T-helper 2 cell treated with Interferon-gamma antibody and Interleukin-4, amounts not matched to agents 5 μg/mL and 100 μg/mL, for 36 hours (primary cell): ENCODE data around the gene CDH6.

Experiments used
- DNase-seq: peaks from one replicate; pipeline ENCODE4 v3.0.0; 2021; ENCODE audit warnings: low spot score
- H3K27ac Mint-ChIP-seq: one replicate; pipeline ENCODE4 v1.8.0; 2021; ENCODE audit warnings: mild to moderate bottlenecking, mixed read lengths
- H3K27me3 Mint-ChIP-seq: one replicate; pipeline ENCODE4 v1.8.0; 2021; ENCODE audit warnings: low read depth, mixed read lengths
- H3K36me3 Mint-ChIP-seq: one replicate; pipeline ENCODE4 v1.8.0; 2021; ENCODE audit warnings: low read depth, mixed read lengths
- H3K4me1 Mint-ChIP-seq: one replicate; pipeline ENCODE4 v1.8.0; 2021; ENCODE audit warnings: low read depth, mixed read lengths
- H3K4me3 Mint-ChIP-seq: one replicate; pipeline ENCODE4 v1.8.0; 2022; ENCODE audit warnings: mild to moderate bottlenecking, moderate library complexity, mixed read lengths
- H3K9me3 Mint-ChIP-seq: one replicate; pipeline ENCODE4 v1.8.0; 2021; ENCODE audit warnings: mixed read lengths

The CDH6 gene

GRCh38 chr5:31193591-31194467, at the start of gene CDH6:
Gene CDH6, plus strand, starts transcription at chr5:31193686. Its CDS starts 73,788 bp downstream, at chr5:31267474.
- Mint-ChIP-seq H3K27ac (no peak within 1 kb of the TSS), H3K36me3 (no peaks in the 10 kb centered on the region), H3K27me3 (peaks cover 44% of the 10 kb centered on the region), H3K4me3 (no peak within 1 kb of the TSS), H3K9me3 (no peaks in the 10 kb centered on the region), H3K4me1 (peaks cover 2% of the 10 kb centered on the region)
- no peak for DNase-seq

GRCh38 chr5:31144364-31144763, 49.1 kb upstream of the CDH6 start:
- no peak for DNase-seq
- H3K4me1 Mint-ChIP-seq: no peaks in the 10 kb centered on the region
- H3K36me3 Mint-ChIP-seq: no peaks in the 10 kb centered on the region
- no peak overlapping the region for H3K4me3 Mint-ChIP-seq
- H3K9me3 Mint-ChIP-seq: no peaks in the 10 kb centered on the region
- no peaks in the 10 kb centered on the region for H3K27me3 Mint-ChIP-seq
- H3K27ac Mint-ChIP-seq: no peak overlapping the region

GRCh38 chr5:31148959-31149475, 44.5 kb upstream of the CDH6 start:
- Mint-ChIP-seq H3K9me3 (no peaks in the 10 kb centered on the region), H3K27ac (no peak overlapping the region), H3K4me1 (no peaks in the 10 kb centered on the region), H3K4me3 (no peak overlapping the region), H3K27me3 (no peaks in the 10 kb centered on the region), H3K36me3 (no peaks in the 10 kb centered on the region)
- DNase-seq: no peak

- H3K4me1 Mint-ChIP-seq: no peaks in the 10 kb centered on the region
- H3K27ac Mint-ChIP-seq: no peak overlapping the region
- H3K36me3 Mint-ChIP-seq: no peaks in the 10 kb centered on the region
- H3K9me3 Mint-ChIP-seq: no peaks in the 10 kb centered on the region
- DNase-seq: no peak
- no peak overlapping the region for H3K4me3 Mint-ChIP-seq
- H3K27me3 Mint-ChIP-seq: no peaks in the 10 kb centered on the region
Observed at GRCh38 chr5:31153521-31153920, 40.0 kb upstream of the CDH6 start.

DNA sequence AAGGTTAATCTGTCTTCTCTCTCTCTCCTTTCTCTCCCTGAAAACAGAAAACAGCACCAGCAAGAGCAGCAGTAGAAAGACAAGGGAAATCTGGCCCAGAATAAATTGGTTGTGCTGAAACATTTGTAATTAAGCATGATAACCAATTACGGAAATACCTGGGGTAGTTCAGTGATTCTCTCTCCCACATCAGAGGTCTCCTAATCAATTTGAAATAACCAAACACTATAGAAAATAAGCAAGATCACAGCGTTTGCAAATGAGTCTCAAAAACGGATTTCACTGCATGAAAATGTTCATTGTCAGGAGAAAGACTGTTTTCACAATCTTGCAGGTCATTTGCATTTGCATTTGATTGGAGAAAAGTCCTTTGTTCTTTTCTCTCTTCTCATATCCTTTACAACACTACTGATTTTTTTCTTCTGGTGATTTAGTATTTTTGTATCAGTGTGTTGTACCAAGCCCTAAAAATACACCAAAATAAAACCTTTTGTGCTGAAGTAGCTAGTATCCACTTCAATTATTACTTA, 36.8 kb upstream of the CDH6 start:
- no peak for DNase-seq
- Mint-ChIP-seq H3K4me3 (no peak overlapping the region), H3K4me1 (no peaks in the 10 kb centered on the region), H3K27ac (no peak overlapping the region), H3K36me3 (no peaks in the 10 kb centered on the region), H3K27me3 (no peaks in the 10 kb centered on the region), H3K9me3 (no peaks in the 10 kb centered on the region)

DNA sequence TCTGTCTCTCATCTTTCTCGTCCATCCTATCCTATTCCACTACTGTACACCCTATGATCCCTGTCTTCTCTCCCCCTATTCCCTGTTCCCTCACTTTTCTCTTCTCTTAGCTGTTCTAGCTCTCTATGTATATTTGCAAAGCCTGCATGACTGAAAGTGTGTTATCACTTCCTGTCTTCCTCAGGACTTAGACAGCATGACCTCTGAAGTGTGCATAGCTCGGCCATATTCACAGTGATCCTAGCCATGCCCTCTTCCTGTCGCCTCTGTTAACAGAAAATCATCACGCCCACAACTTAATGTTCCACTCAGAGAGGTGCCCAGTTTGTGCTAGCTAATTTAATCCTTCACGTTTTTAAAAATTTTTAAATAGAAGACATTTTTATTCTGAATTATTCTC, 35.8 kb upstream of the CDH6 start:
- no peak overlapping the region for H3K4me3 Mint-ChIP-seq
- DNase-seq: no peak
- no peaks in the 10 kb centered on the region for H3K9me3 Mint-ChIP-seq
- no peaks in the 10 kb centered on the region for H3K27me3 Mint-ChIP-seq
- H3K27ac Mint-ChIP-seq: no peak overlapping the region
- H3K4me1 Mint-ChIP-seq: no peaks in the 10 kb centered on the region
- H3K36me3 Mint-ChIP-seq: no peaks in the 10 kb centered on the region

DNA sequence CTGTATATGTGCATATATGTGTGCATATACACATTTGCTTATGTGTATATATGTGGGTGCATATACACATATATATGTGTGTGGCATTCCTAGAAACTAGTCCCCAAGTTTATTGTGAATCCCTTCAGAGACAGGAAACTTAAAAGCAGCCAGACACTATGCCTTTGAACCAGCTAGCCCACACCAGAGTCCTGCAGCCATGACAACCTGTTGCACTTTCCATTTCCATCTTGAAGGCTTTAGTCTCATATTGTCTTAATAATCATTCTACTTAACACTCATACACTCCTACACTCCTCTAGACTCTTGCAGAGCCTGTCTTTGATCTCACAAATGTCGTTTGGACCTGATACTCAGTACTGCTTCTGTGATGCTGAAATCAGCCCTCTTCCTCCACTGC, 34.8 kb upstream of the CDH6 start:
- no peaks in the 10 kb centered on the region for H3K9me3 Mint-ChIP-seq
- H3K27me3 Mint-ChIP-seq: no peaks in the 10 kb centered on the region
- H3K36me3 Mint-ChIP-seq: no peaks in the 10 kb centered on the region
- no peak overlapping the region for H3K4me3 Mint-ChIP-seq
- no peak for DNase-seq
- no peaks in the 10 kb centered on the region for H3K4me1 Mint-ChIP-seq
- H3K27ac Mint-ChIP-seq: no peak overlapping the region

DNA sequence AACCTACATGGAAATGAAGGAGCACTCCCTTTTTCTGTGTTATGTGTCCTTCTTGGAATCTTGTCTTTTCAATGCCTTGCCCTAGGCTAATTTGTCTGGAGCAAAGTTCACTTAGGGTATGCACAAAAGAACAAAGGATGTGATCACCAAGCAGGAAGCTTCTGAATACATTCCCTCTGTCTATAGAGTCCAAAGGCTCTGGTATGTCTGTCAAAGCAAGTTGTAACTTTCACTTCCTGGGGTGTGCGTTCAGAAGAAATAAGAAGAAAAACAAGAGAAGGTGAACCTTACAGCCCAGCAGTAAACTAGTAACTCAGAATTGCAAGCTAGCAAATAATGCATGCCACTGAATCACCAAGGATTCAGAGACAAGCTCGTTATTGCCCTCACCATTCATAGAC, 31.7 kb upstream of the CDH6 start:
- no peaks in the 10 kb centered on the region for H3K27me3 Mint-ChIP-seq
- no peaks in the 10 kb centered on the region for H3K36me3 Mint-ChIP-seq
- DNase-seq: no peak
- no peak overlapping the region for H3K4me3 Mint-ChIP-seq
- H3K4me1 Mint-ChIP-seq: no peaks in the 10 kb centered on the region
- no peak overlapping the region for H3K27ac Mint-ChIP-seq
- no peaks in the 10 kb centered on the region for H3K9me3 Mint-ChIP-seq

DNA sequence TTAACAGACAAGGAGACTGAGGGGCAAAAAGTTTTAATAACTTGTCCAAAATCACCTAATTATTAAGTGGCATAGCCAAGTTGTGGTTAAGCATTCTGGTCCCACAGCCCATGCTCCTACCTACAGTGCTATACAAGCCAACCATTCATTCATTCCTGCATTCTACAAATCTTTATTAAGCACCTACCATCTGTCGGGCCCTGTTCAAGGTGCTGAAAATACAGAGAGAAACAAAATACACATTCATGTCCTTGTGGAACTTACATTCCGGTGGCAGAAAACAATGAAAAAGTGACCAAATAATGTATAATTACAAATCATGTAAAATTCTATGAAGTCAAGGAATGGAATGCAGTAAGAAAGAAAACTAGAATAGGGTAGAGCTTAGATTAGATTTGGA, 27.8 kb upstream of the CDH6 start:
- Mint-ChIP-seq H3K27ac (no peak overlapping the region), H3K36me3 (no peaks in the 10 kb centered on the region), H3K9me3 (no peaks in the 10 kb centered on the region), H3K4me1 (no peaks in the 10 kb centered on the region), H3K4me3 (no peak overlapping the region), H3K27me3 (no peaks in the 10 kb centered on the region)
- DNase-seq: no peak

DNA sequence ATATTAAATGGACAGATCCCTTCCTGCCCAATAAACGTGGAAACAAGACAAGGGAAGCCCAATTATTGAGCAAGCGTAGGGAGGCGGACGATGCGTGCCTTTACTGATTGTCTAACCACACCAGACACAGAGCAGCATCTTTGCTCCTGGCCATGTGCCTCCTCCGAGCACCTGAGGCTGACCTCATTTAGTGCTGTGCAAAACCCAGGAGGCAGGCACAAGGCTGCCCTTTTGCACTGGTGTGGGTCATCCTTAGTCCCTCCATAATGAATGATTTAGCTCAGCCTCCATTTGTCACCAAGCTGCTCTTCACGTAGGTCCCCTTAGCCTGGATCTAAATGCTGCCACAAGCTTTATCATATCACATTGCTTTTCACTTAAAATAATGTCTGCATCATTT, 24.1 kb upstream of the CDH6 start:
- no peaks in the 10 kb centered on the region for H3K4me1 Mint-ChIP-seq
- H3K9me3 Mint-ChIP-seq: no peaks in the 10 kb centered on the region
- H3K36me3 Mint-ChIP-seq: no peaks in the 10 kb centered on the region
- DNase-seq: no peak
- H3K4me3 Mint-ChIP-seq: no peak overlapping the region
- H3K27me3 Mint-ChIP-seq: no peaks in the 10 kb centered on the region
- H3K27ac Mint-ChIP-seq: no peak overlapping the region

GRCh38 chr5:31172881-31173280, 20.6 kb upstream of the CDH6 start:
- no peak overlapping the region for H3K27ac Mint-ChIP-seq
- no peak for DNase-seq
- H3K4me1 Mint-ChIP-seq: no peaks in the 10 kb centered on the region
- no peaks in the 10 kb centered on the region for H3K9me3 Mint-ChIP-seq
- H3K36me3 Mint-ChIP-seq: no peaks in the 10 kb centered on the region
- no peaks in the 10 kb centered on the region for H3K27me3 Mint-ChIP-seq
- no peak overlapping the region for H3K4me3 Mint-ChIP-seq

DNA sequence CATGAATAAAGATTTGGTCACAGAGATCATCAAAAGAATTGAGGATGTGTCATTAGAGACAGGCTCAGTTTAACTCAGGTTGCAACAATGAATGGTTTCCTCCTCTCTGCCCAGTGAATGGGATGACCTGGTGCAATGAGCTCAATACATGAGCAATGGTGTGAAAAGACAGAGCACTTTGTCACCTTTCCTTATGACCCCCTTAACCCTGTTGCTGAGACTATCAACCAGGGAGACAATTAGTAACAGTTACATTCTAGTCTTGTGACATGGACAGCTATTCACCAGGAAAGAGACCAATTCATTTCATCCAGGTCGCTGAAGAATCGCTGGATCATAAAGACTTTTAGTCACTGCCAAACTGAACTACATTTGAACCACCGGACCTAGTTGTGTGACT, 19.9 kb upstream of the CDH6 start:
- H3K36me3 Mint-ChIP-seq: no peaks in the 10 kb centered on the region
- no peak overlapping the region for H3K4me3 Mint-ChIP-seq
- no peak overlapping the region for H3K27ac Mint-ChIP-seq
- no peak for DNase-seq
- H3K9me3 Mint-ChIP-seq: no peaks in the 10 kb centered on the region
- H3K4me1 Mint-ChIP-seq: no peaks in the 10 kb centered on the region
- H3K27me3 Mint-ChIP-seq: no peaks in the 10 kb centered on the region

- no peaks in the 10 kb centered on the region for H3K36me3 Mint-ChIP-seq
- no peak overlapping the region for H3K4me3 Mint-ChIP-seq
- no peaks in the 10 kb centered on the region for H3K9me3 Mint-ChIP-seq
- H3K4me1 Mint-ChIP-seq: no peaks in the 10 kb centered on the region
- DNase-seq: no peak
- H3K27me3 Mint-ChIP-seq: no peaks in the 10 kb centered on the region
- H3K27ac Mint-ChIP-seq: no peak overlapping the region
Observed at GRCh38 chr5:31181376-31181987, 12.0 kb upstream of the CDH6 start.

GRCh38 chr5:31182136-31182535, 11.3 kb upstream of the CDH6 start:
- Mint-ChIP-seq H3K9me3 (no peaks in the 10 kb centered on the region), H3K4me1 (no peaks in the 10 kb centered on the region), H3K27ac (no peak overlapping the region), H3K27me3 (no peaks in the 10 kb centered on the region), H3K36me3 (no peaks in the 10 kb centered on the region), H3K4me3 (no peak overlapping the region)
- no peak for DNase-seq
